Neural cell (in vitro differentiated cells): Measurements from ENCODE around the gene PPCDC. TPM values are rescaled to one million over a fixed set of nuclear protein-coding genes. Genes with fewer than 3 reads are reported as not detected.

Source experiments
- polyA plus RNA-seq: library from polyadenylated mRNA; depleted of rRNA; stranded (reverse); fragments of >200 nt; gene quantifications from 2 replicates; pipeline ENCODE4 v1.2.3, GENCODE V29; 2014
- small RNA-seq, 3 experiments: library from RNA; depleted of rRNA; stranded (forward); fragments of <200 nt; gene quantifications; one replicate each; pipeline ENCODE3, GENCODE V24; 2012

Gene PPCDC
- polyA plus RNA-seq, 1 donor from 2014 or later, result 13.6 TPM

Small RNA genes within 50 kb of the gene (small RNA-seq; reads per million reads assigned to genes)
- gene AC015720.1 (0 reads per million in 3 experiments), gene RF00019 (0 to 1.2 (median 0) reads per million in 3 experiments)

Other genes with a start within 250 kb of the PPCDC start
- 40.5 and 45.5 TPM in 2 replicates for gene CSK, start 241.5 kb upstream of the PPCDC start, polyA plus RNA-seq
- gene LMAN1L, start 210.8 kb upstream of the PPCDC start, polyA plus RNA-seq, result 0.18 TPM in 1 of 2 replicates, not detected in the other
- gene CPLX3, start 197.0 kb upstream of the PPCDC start, polyA plus RNA-seq, result 0.27 and 0.66 TPM in 2 replicates
- 193 and 212 TPM in 2 replicates for gene ULK3, start 180.4 kb upstream of the PPCDC start, polyA plus RNA-seq
- 4.5 and 10.9 TPM in 2 replicates for gene SCAMP2, start 150.2 kb upstream of the PPCDC start, polyA plus RNA-seq
- gene MPI, start 133.5 kb upstream of the PPCDC start, polyA plus RNA-seq, result 80.3 and 88.0 TPM in 2 replicates
- 250 and 293 TPM in 2 replicates for gene FAM219B, start 116.7 kb upstream of the PPCDC start, polyA plus RNA-seq
- 132 and 155 TPM in 2 replicates for gene COX5A, start 85.5 kb upstream of the PPCDC start, polyA plus RNA-seq
- 2.8 and 4.5 TPM in 2 replicates for gene RPP25, start 66.8 kb upstream of the PPCDC start, polyA plus RNA-seq
- gene SCAMP5, start 28.0 kb upstream of the PPCDC start, polyA plus RNA-seq, result 92.5 and 104 TPM in 2 replicates
- 0.44 TPM in 1 of 2 replicates, not detected in the other for gene C15orf39, start 178.3 kb downstream of the PPCDC start, polyA plus RNA-seq
- gene GOLGA6C, start 234.7 kb downstream of the PPCDC start, polyA plus RNA-seq, result not detected in 2 replicates